Right lobe of liver (tissue), 6 donors: ENCODE results near the gene SCTR. TPM values are rescaled to one million over a fixed set of nuclear protein-coding genes. Genes with fewer than 3 reads are reported as not detected.
A peak's percentile ranks its signal among the peaks of the same experiment; 100 is the strongest.

Experiments
- ATAC-seq, 4 donors: fragments of 200-7000 bp; cut with Tn5 transposase; one replicate each; pipeline ENCODE4 v1.9.1; 2020; ENCODE audit warnings: mild to moderate bottlenecking in 4 of 4, moderate library complexity in 4 of 4
- DNase-seq, 3 donors: peaks; one replicate each; pipeline ENCODE4 v3.0.0-alpha.2; 2020
- H3K27ac ChIP-seq, 3 donors: fragments of 200-600 bp; one replicate each; pipeline ENCODE4 v1.8.0; 2022
- H3K27me3 ChIP-seq, 2 donors: fragments of 200-600 bp; one replicate each; pipeline ENCODE4 v1.8.0; 2022
- H3K36me3 ChIP-seq, 4 donors: fragments of 200-600 bp; sonication (generic) in 1 of 4; one replicate each; pipeline versions ENCODE4 v1.5.1 to v1.8.0; 2017 to 2022; ENCODE audit warnings: control low read depth in 1 of 4
- H3K4me1 ChIP-seq, 4 donors: fragments of 200-600 bp; sonication (generic) in 1 of 4; one replicate each; pipeline versions ENCODE4 v1.5.1 to v1.8.0; 2017 to 2022; ENCODE audit warnings: control low read depth in 1 of 4
- H3K4me3 ChIP-seq, 3 donors: fragments of 200-600 bp; one replicate each; pipeline ENCODE4 v1.8.0; 2022
- H3K9me3 ChIP-seq, 4 donors: fragments of 200-600 bp; sonication (generic) in 1 of 4; one replicate each; pipeline versions ENCODE4 v1.5.1 to v1.8.0; 2017 to 2022; ENCODE audit warnings: control low read depth in 1 of 4
- POLR2A ChIP-seq: fragments of 450-650 bp; IDR thresholded peaks from one replicate; pipeline ENCODE4 v1.6.1; 2017; ENCODE audit warnings: antibody characterized with exemption, mild to moderate bottlenecking
- WGBS: methylation state at CpG from one replicate; pipeline ENCODE4 v1.1.6; 2018; ENCODE audit warnings: low coverage, low lambda C conversion rate; ENCODE audit not compliant: insufficient coverage; ENCODE audit errors: missing lambda C conversion rate; 5-methylcytosine and 5-hydroxymethylcytosine counted together
- intact Hi-C, 2 donors: fragments of 100-400 bp; cut with DNase I; formaldehyde crosslinking; loops; one replicate each; pipeline versions ENCODE4 v1.11.2 to v1.14.1; 2022
- total RNA-seq, 6 experiments: library from RNA; depleted of rRNA in 2 of 6; stranded (reverse); fragments of >200 nt in 2 of 6; fragmentation: NEBNext Ultra II Directional in 3 of 6; extraction: Animal tissue kit (Norgen Biotek cat#: 25700) in 3 of 6; gene quantifications; one replicate each; pipeline versions ENCODE4 v1.1.0 to v1.2.4, GENCODE V29; 2016 to 2023
- TF ChIP-seq, protein P1 (sequence below), 4 donors: fragments of 200-600 bp in 3 of 4; fragments of 450-650 bp in 1 of 4; IDR thresholded peaks; one replicate each; pipeline versions ENCODE4 v1.5.1 to v1.8.0; 2016 to 2022; ENCODE audit warnings: antibody characterized with exemption in 4 of 4, mild to moderate bottlenecking in 2 of 4
- donor health status: DM: no; HTN: yes; CAD: no.
- donor health status: DM: no; HTN: no; CAD: no.
- donor health status: DM: no; HTN: no; CAD: no.
- donor health status: DM: no; HTN: yes; CAD: no.
- donor health status: DM: no; HTN: yes; CAD: no.

Gene SCTR
- total RNA-seq, 6 experiments from 2014 or later: 0.12 to 0.38 (median 0.35) TPM; not detected in 2

DNA sequence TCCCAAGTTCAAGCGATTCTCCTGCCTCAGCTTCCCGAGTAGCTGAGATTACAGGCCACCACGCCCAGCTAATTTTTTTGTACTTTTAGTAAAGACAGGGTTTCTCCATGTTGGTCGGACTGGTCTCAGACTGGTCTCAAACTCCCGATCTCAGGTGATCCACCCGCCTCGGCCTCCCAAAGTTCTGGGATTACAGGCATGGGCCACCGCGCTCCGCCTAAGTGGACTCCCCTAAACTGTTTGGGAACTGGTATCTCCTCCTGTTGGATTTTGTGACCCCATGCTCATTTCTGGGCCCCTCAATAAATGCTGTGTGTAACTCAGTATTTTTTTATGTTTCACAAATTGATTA is 5.2 kb downstream of the SCTR start:
- H3K4me1 ChIP-seq: peaks cover 0 to 4% (median 0%) of the 10 kb centered on the region in 4 donors
- H3K36me3 ChIP-seq: no peaks in the 10 kb centered on the region
- H3K27ac ChIP-seq: no peak overlapping the region
- TF ChIP-seq, protein P1, sequence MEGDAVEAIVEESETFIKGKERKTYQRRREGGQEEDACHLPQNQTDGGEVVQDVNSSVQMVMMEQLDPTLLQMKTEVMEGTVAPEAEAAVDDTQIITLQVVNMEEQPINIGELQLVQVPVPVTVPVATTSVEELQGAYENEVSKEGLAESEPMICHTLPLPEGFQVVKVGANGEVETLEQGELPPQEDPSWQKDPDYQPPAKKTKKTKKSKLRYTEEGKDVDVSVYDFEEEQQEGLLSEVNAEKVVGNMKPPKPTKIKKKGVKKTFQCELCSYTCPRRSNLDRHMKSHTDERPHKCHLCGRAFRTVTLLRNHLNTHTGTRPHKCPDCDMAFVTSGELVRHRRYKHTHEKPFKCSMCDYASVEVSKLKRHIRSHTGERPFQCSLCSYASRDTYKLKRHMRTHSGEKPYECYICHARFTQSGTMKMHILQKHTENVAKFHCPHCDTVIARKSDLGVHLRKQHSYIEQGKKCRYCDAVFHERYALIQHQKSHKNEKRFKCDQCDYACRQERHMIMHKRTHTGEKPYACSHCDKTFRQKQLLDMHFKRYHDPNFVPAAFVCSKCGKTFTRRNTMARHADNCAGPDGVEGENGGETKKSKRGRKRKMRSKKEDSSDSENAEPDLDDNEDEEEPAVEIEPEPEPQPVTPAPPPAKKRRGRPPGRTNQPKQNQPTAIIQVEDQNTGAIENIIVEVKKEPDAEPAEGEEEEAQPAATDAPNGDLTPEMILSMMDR (IDR thresholded peaks at IDR 0.05): no peak
- TF ChIP-seq POLR2A: no peak
- no peaks in the 10 kb centered on the region for H3K9me3 ChIP-seq
- WGBS: 76% methylated on average over 6 of the region's 10 CpGs
- DNase-seq: no peak
- intact Hi-C loops: no loop called here
- H3K4me3 ChIP-seq: no peak overlapping the region
- ATAC-seq: no peak
- H3K27me3 ChIP-seq: no peaks in the 10 kb centered on the region

DNA sequence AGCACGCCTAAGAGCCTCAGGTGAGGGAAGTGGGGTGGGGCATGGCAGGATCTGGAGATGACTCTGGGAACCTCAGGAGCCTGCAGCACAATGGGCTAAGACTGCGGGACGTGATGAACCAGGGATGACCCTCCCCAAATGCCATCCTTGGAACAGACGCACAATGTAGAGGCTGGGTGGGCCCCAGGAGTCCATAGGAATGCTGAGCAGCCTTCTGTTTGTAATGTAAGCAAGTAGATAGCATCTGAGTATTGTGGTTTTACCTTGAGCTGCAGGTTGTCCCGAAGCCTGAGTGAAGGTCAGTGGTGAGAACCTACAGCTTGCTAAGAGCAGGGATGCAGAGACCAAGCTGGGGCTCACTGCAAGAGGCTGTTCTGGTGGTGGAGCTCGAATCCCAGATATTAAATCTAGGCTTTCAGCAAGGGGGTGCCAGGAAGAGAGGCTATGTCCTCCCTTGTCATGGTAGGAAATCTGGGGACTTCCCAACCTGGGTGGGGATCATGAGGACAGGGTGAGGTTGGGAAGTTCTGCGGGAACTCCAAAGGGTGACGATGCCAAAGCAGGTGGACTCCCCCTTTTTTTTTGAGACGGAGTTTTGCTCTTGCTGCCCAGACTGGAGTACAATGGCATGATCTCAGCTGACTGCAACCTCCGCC is 5.8 kb downstream of the SCTR start:
- no peaks in the 10 kb centered on the region for H3K27me3 ChIP-seq
- ATAC-seq (no peak), DNase-seq (no peak)
- no peak overlapping the region for H3K4me3 ChIP-seq
- H3K4me1 ChIP-seq: no peaks in the 10 kb centered on the region
- no peak for TF ChIP-seq POLR2A
- TF ChIP-seq, protein P1 (IDR thresholded peaks at IDR 0.05): no peak
- H3K27ac ChIP-seq: no peak overlapping the region
- WGBS: 42% methylated on average over 3 of the region's 10 CpGs
- H3K36me3 ChIP-seq: no peaks in the 10 kb centered on the region
- H3K9me3 ChIP-seq: no peaks in the 10 kb centered on the region
- intact Hi-C loops: no loop called here

DNA sequence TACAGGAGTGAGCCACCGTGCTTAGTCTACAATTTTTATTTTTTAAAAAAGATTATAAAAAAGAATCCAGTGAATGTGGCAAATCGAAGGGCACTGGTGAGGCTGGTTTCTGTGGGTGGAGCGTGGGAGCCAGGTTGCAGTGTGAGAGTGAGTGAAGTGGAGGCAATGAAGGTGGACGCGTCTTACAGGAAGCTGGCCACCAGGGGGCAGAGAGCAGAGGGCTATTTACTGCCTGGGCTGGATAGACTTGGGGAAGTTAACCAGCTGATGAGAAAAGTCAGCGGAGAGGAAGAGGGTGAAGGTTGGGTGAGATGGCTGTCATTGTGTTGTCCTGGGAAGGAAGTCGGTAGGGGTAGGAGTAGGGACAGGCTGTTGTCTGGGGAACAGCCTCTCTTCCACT is 6.8 kb downstream of the SCTR start:
- WGBS: 23% methylated on average over 7 of the region's 7 CpGs
- Histone ChIP-seq H3K4me3 (no peak overlapping the region), H3K9me3 (no peaks in the 10 kb centered on the region), H3K36me3 (no peaks in the 10 kb centered on the region), H3K4me1 (no peaks in the 10 kb centered on the region), H3K27ac (no peak overlapping the region), H3K27me3 (no peaks in the 10 kb centered on the region)
- intact Hi-C loops: no loop called here
- TF ChIP-seq POLR2A: no peak
- TF ChIP-seq, protein P1 (IDR thresholded peaks at IDR 0.05): peak; percentile 65 to 74 (median 69)
- ATAC-seq: peak; percentile 91 to 99 (median 97)
- DNase-seq: peak; percentile 70 to 77 (median 74)

DNA sequence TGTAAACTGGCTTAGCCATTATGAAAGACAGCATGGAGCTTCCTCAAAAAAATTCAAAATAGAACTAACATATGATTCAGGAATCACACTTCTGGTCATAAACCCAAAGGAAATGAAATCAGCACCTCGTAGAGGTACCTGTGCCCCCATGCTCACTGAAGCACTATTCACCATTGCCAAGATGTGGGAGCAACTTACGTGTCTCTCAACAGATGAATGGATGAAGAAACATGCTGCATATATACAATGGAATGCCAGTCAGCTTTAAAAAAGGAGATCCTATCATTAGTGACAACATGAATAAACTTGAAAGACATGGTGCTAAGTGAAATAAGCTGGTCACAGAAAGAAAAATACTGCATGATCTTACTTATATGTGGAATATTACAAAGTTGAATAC is 8.2 kb downstream of the SCTR start:
- no peak overlapping the region for H3K4me3 ChIP-seq
- TF ChIP-seq, protein P1 (IDR thresholded peaks at IDR 0.05): no peak
- TF ChIP-seq POLR2A: no peak
- H3K27ac ChIP-seq: no peak overlapping the region
- H3K27me3 ChIP-seq: no peaks in the 10 kb centered on the region
- intact Hi-C loops: no loop called here
- H3K9me3 ChIP-seq: no peaks in the 10 kb centered on the region
- no peaks in the 10 kb centered on the region for H3K36me3 ChIP-seq
- H3K4me1 ChIP-seq: no peaks in the 10 kb centered on the region
- DNase-seq: no peak
- WGBS: 90% methylated on average over 2 of the region's 2 CpGs
- ATAC-seq: no peak
